SK-N-SH (cell line): Measurements from ENCODE around the gene PLA2G3. TPM values are rescaled to one million over a fixed set of nuclear protein-coding genes. Genes with fewer than 3 reads are reported as not detected.

Experiments used
- CTCF ChIA-PET: fragments of 300-600, 350-600 bp; formaldehyde crosslinking; extraction: SDS; loops from one replicate; lab custom pipeline; 2021; lab: Yijun Ruan, JAX
- POLR2A ChIA-PET: fragments of 350-600 bp; sonication (Branson Sonifier 250); formaldehyde crosslinking; extraction: SDS; loops from one replicate; lab custom pipeline; 2020; ENCODE audit warnings: antibody characterized with exemption, inconsistent platforms; lab: Yijun Ruan, JAX
- DNase-seq: peaks from one replicate; pipeline ENCODE4 v3.0.0; 2012
- H2AFZ ChIP-seq: fragments of 200-600 bp; sonication (generic); 2 replicates; pipeline ENCODE4 v1.8.1; 2016; ENCODE audit warnings: antibody characterized with exemption, mild to moderate bottlenecking, low read depth
- H3F3A ChIP-seq: fragments of 200-600 bp; sonication (generic); replicated peaks from 2 replicates; pipeline ENCODE3; 2016; ENCODE audit warnings: antibody characterized with exemption, mild to moderate bottlenecking; ENCODE audit not compliant: insufficient read depth
- H3K27ac ChIP-seq, 2 experiments: fragments of 200-500 bp in 1 of 2; fragments of 200-600 bp in 1 of 2; sonication (Bioruptor generic) in 1 of 2; sonication (generic), shearing (Covaris generic) in 1 of 2; 2 replicates each; pipeline versions ENCODE4 v1.5.1 to v1.6.1; 2014 to 2016; ENCODE audit warnings: low read depth in 2 of 2, inconsistent platforms in 1 of 2, low read length in 1 of 2, mild to moderate bottlenecking in 1 of 2, mixed read lengths in 1 of 2
- H3K27me3 ChIP-seq: fragments of 200-600 bp; sonication (generic), shearing (Covaris generic); 2 replicates; pipeline ENCODE4 v1.6.1; 2016; ENCODE audit warnings: mixed run types; ENCODE audit not compliant: insufficient read depth
- H3K36me3 ChIP-seq, 2 experiments: fragments of 200-500 bp in 1 of 2; fragments of 200-600 bp in 1 of 2; sonication (Bioruptor generic) in 1 of 2; sonication (generic) in 1 of 2; replicated peaks in 1 of 2; 2 replicates each; pipeline versions ENCODE3 to v1.5.1; 2014 to 2016; ENCODE audit warnings: low read length in 1 of 2, mild to moderate bottlenecking in 1 of 2; ENCODE audit not compliant: insufficient read depth in 2 of 2, control insufficient read depth in 1 of 2
- H3K4me1 ChIP-seq, 2 experiments: fragments of 200-500 bp in 1 of 2; fragments of 200-600 bp in 1 of 2; sonication (Bioruptor generic) in 1 of 2; sonication (generic), shearing (Covaris generic) in 1 of 2; 2 replicates each; pipeline versions ENCODE4 v1.5.1 to v1.6.1; 2014 to 2016; ENCODE audit warnings: low read depth in 1 of 2, low read length in 1 of 2, mixed run types in 1 of 2; ENCODE audit not compliant: insufficient read depth in 2 of 2, control insufficient read depth in 1 of 2
- H3K4me2 ChIP-seq: fragments of 200-600 bp; sonication (generic), shearing (Covaris generic); 2 replicates; pipeline ENCODE4 v1.6.1; 2017; ENCODE audit warnings: mixed run types
- H3K4me3 ChIP-seq, 2 experiments: fragments of 200-500 bp in 1 of 2; fragments of 200-600 bp in 1 of 2; sonication (Bioruptor generic) in 1 of 2; sonication (generic), shearing (Covaris generic) in 1 of 2; 2 replicates each; pipeline versions ENCODE4 v1.5.1 to v1.8.1; 2014 to 2016; ENCODE audit warnings: low read depth in 2 of 2, inconsistent platforms in 1 of 2, low read length in 1 of 2, mild to moderate bottlenecking in 1 of 2, mixed read lengths in 1 of 2, moderate library complexity in 1 of 2
- H3K79me2 ChIP-seq: fragments of 200-600 bp; sonication (generic); 2 replicates; pipeline ENCODE4 v1.8.1; 2017; ENCODE audit warnings: mild to moderate bottlenecking; ENCODE audit not compliant: insufficient read depth
- H3K9ac ChIP-seq: fragments of 200-600 bp; sonication (generic); 2 replicates; pipeline ENCODE4 v1.6.1; 2017; ENCODE audit warnings: mixed run types
- H3K9me2 ChIP-seq: fragments of 200-600 bp; sonication (generic); 2 replicates; pipeline ENCODE4 v1.6.1; 2017; ENCODE audit warnings: mixed run types
- H3K9me3 ChIP-seq: fragments of 200-600 bp; sonication (generic); 2 replicates; pipeline ENCODE4 v1.6.1; 2017; ENCODE audit warnings: mixed run types, mild to moderate bottlenecking, moderate library complexity
- H4K20me1 ChIP-seq: fragments of 200-600 bp; sonication (generic); 2 replicates; pipeline ENCODE4 v1.6.1; 2017; ENCODE audit warnings: mild to moderate bottlenecking, mixed run types; ENCODE audit not compliant: insufficient read depth
- GATA2 ChIP-seq: sonication (generic); formaldehyde crosslinking; IDR thresholded peaks from 2 replicates; pipeline ENCODE4 v1.5.0; 2020; ENCODE audit warnings: mild to moderate bottlenecking, missing genetic modification reagents
- IRF3 ChIP-seq: fragments of 150-350 bp; IDR thresholded peaks from 2 replicates; pipeline ENCODE4 v1.6.1; 2016; ENCODE audit warnings: mild to moderate bottlenecking, low read depth, low read length
- JUND ChIP-seq: IDR thresholded peaks from 2 replicates; pipeline ENCODE4 v1.4.0; 2012
- MEF2A ChIP-seq: IDR thresholded peaks from 2 replicates; pipeline ENCODE4 v1.4.0; 2012; ENCODE audit warnings: low read depth, borderline replicate concordance
- MXI1 ChIP-seq: IDR thresholded peaks from 2 replicates; pipeline ENCODE4 v1.6.1; 2012; ENCODE audit warnings: mild to moderate bottlenecking, low read depth, low read length, improper control_type of control experiment
- SMC3 ChIP-seq: IDR thresholded peaks from 2 replicates; pipeline ENCODE4 v1.6.1; 2012; ENCODE audit warnings: low read depth, low read length, improper control_type of control experiment
- TAF1 ChIP-seq: IDR thresholded peaks from 2 replicates; pipeline ENCODE4 v1.6.1; 2012; ENCODE audit warnings: low read depth, mild to moderate bottlenecking, low read length, moderate library complexity, borderline replicate concordance
- TEAD4 ChIP-seq: IDR thresholded peaks from 2 replicates; pipeline ENCODE4 v1.4.0; 2012; ENCODE audit warnings: mild to moderate bottlenecking, borderline replicate concordance; ENCODE audit not compliant: insufficient read depth
- USF1 ChIP-seq: IDR thresholded peaks from 2 replicates; pipeline ENCODE4 v1.4.0; 2012; ENCODE audit warnings: low read depth, borderline replicate concordance
- WGBS: methylation state at CpG from one replicate; pipeline ENCODE4 v1.1.6; 2017; ENCODE audit warnings: low lambda C conversion rate; 5-methylcytosine and 5-hydroxymethylcytosine counted together
- polyA plus RNA-seq, 3 experiments: library from polyadenylated mRNA; depleted of rRNA; stranded (reverse); fragments of >200 nt; gene quantifications; 2 replicates each; pipeline ENCODE4 v1.2.3, GENCODE V29; 2012
- TF ChIP-seq, protein P1 (sequence below): IDR thresholded peaks from 2 replicates; pipeline ENCODE4; 2012

PLA2G3 gene
- polyA plus RNA-seq, 1 of the 3 experiments (the other 2 are of a cell fraction) = not detected

GRCh38 chr22:31137721-31138120 lies 2.6 kb downstream of the PLA2G3 start:
- Histone ChIP-seq H3K4me1 (peaks cover 0 to 20% of the 10 kb centered on the region in 2 experiments; a peak in 2 of 4 replicates), H4K20me1 (no peaks in the 10 kb centered on the region), H3K79me2 (no peaks in the 10 kb centered on the region), H3K27ac (no peak overlapping the region), H3K4me3 (no peak overlapping the region), H3K9me2 (no peaks in the 10 kb centered on the region), H3K9me3 (no peaks in the 10 kb centered on the region)
- DNase-seq = peak; percentile 11
- CTCF ChIA-PET = interaction anchor here (3.2 kb wide), 2 partner anchors 11 kb away, joined by 12 to 14 read pairs; no protein-coding TSS in a partner anchor
- TF ChIP-seq MXI1 (no peak), IRF3 (no peak), GATA2 (CRISPR knock-in tag) (no peak), JUND (no peak)
- TF ChIP-seq, all 33 proteins: peak for 0
- Histone ChIP-seq H3K27me3 (peaks cover 4% of the 10 kb centered on the region; the same call in 1 of the 2 replicates), H2AFZ (no peak overlapping the region), H3K4me2 (no peak overlapping the region), H3K9ac (no peak overlapping the region), H3F3A (no peaks in the 10 kb centered on the region), H3K36me3 (no peaks in the 10 kb centered on the region)
- WGBS = 57% methylated on average over 3 of the region's 10 CpGs
- POLR2A ChIA-PET = no interaction called here

DNA sequence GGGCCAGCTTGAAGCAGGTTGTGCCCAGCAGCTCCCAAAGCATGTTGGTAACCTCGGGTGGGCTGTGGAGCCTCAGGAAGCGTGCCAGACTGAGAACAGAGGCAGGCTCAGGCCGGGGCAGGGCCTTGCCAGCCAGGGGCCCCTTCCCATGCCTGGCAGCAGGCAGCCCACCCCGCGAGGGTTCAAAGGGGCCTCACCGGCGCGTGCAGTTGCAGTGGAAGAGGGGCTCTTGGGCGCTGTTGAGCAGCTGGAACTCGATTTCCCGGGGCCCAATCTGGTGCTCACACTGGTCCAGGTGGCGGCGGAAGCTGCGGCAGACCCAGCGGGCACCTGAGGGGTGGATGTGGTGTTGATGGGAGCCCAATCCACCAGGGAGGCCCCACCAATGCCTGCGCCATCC lies 3.6 kb downstream of the PLA2G3 start:
- no peaks in the 10 kb centered on the region for H3K9me2 ChIP-seq
- POLR2A ChIA-PET = no interaction called here
- peak; percentile 15 for DNase-seq

More for the DNA sequence above, 3.6 kb downstream of the PLA2G3 start:
- Histone ChIP-seq H2AFZ (no peak overlapping the region), H3K4me2 (no peak overlapping the region), H3K27me3 (peaks cover 4% of the 10 kb centered on the region; the same call in 1 of the 2 replicates), H4K20me1 (no peaks in the 10 kb centered on the region), H3F3A (no peaks in the 10 kb centered on the region), H3K4me3 (no peak overlapping the region), H3K27ac (no peak overlapping the region), H3K4me1 (peaks cover 0 to 11% of the 10 kb centered on the region in 2 experiments; a peak in 2 of 4 replicates), H3K36me3 (no peaks in the 10 kb centered on the region), H3K9ac (no peak overlapping the region), H3K9me3 (no peaks in the 10 kb centered on the region), H3K79me2 (no peaks in the 10 kb centered on the region)
- 80% methylated on average over 8 of the region's 16 CpGs for WGBS
- TF ChIP-seq TEAD4 = no peak
- no peak for TF ChIP-seq SMC3
- no peak for TF ChIP-seq MEF2A
- TF ChIP-seq GATA2 (CRISPR knock-in tag) = no peak
- TF ChIP-seq, protein P1, sequence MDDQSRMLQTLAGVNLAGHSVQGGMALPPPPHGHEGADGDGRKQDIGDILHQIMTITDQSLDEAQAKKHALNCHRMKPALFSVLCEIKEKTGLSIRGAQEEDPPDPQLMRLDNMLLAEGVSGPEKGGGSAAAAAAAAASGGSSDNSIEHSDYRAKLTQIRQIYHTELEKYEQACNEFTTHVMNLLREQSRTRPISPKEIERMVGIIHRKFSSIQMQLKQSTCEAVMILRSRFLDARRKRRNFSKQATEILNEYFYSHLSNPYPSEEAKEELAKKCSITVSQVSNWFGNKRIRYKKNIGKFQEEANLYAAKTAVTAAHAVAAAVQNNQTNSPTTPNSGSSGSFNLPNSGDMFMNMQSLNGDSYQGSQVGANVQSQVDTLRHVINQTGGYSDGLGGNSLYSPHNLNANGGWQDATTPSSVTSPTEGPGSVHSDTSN = no peak
- no peak for TF ChIP-seq TAF1
- no peak for TF ChIP-seq USF1
- CTCF ChIA-PET = interaction anchor here (1.1 to 3.3 kb wide), 4 partner anchors 11 to 51 kb away, joined by 3 to 14 read pairs (median 11); partner anchors contain the start of gene SELENOM
